HepG2 (cell line): Measurements from ENCODE around the gene OR2V2. TPM values are rescaled to one million over a fixed set of nuclear protein-coding genes. Genes with fewer than 3 reads are reported as not detected.

ENCODE experiments used
- ATAC-seq: fragments of 200-7000 bp; cut with Tn5 transposase; 3 replicates; pipeline ENCODE4 v1.9.1; 2020; ENCODE audit warnings: mild to moderate bottlenecking, moderate library complexity
- BruUV-seq: library from RNA; stranded (reverse); fragments of 400-500 nt; replicated peaks from 2 replicates; lab custom pipeline; 2021; lab: Mats Ljungman, UMichigan
- CTCF ChIA-PET: fragments of 300-600 bp; formaldehyde crosslinking; extraction: SDS; loops from one replicate; lab custom pipeline; 2021; ENCODE audit warnings: low total read pairs, inconsistent platforms, low intra/inter-chr PET ratio; lab: Yijun Ruan, JAX
- POLR2A ChIA-PET: fragments of 350-600 bp; sonication (Branson Sonifier 250); formaldehyde crosslinking; loops from one replicate; lab custom pipeline; 2020; ENCODE audit warnings: antibody characterized with exemption, inconsistent platforms; lab: Yijun Ruan, JAX
- DNase-seq: peaks from one replicate; pipeline ENCODE4 v3.0.0-alpha.2; 2015; ENCODE audit warnings: low spot score
- FAIRE-seq: peaks from 3 replicates; lab custom pipeline; 2011; peaks lifted over from hg19 to GRCh38; lab: Jason Lieb, UNC
- H2AFZ ChIP-seq: one replicate; pipeline ENCODE4 v1.6.1; 2011; ENCODE audit warnings: low read length, inconsistent platforms
- H3K27ac ChIP-seq: fragments of 300-600 bp; 3 replicates; pipeline ENCODE4 v1.8.0; 2011; ENCODE audit warnings: mixed run types, mild to moderate bottlenecking, mixed read lengths, low read length, inconsistent platforms; ENCODE audit not compliant: insufficient read depth; ENCODE audit errors: extremely low read length
- H3K27me3 ChIP-seq, 2 experiments: fragments of 200-600 bp in 1 of 2; 2 replicates in 1 of 2; 3 replicates in 1 of 2; pipeline versions ENCODE4 v1.6.0 to v1.8.0; 2011; ENCODE audit warnings: low read length in 2 of 2, mild to moderate bottlenecking in 2 of 2, moderate library complexity in 2 of 2, inconsistent platforms in 1 of 2; ENCODE audit not compliant: insufficient read depth in 2 of 2, control insufficient read depth in 1 of 2
- H3K36me3 ChIP-seq, 2 experiments: fragments of 200-600 bp in 1 of 2; replicated peaks in 1 of 2; 2 replicates in 1 of 2; 3 replicates in 1 of 2; pipeline versions ENCODE4 v1.5.1 to v1.8.0; 2011; ENCODE audit warnings: low read length in 2 of 2, inconsistent platforms in 1 of 2; ENCODE audit not compliant: insufficient read depth in 2 of 2, control insufficient read depth in 1 of 2
- H3K4me1 ChIP-seq: 2 replicates; pipeline ENCODE4 v1.5.1; 2012; ENCODE audit warnings: low read length, inconsistent platforms; ENCODE audit not compliant: insufficient read depth
- H3K4me2 ChIP-seq: 2 replicates; pipeline ENCODE4 v1.6.0; 2011; ENCODE audit warnings: low read depth, low read length, inconsistent platforms
- H3K4me3 ChIP-seq, 3 experiments: fragments of 200-600 bp in 1 of 3; sonication (generic), shearing (Covaris generic) in 1 of 3; replicated peaks in 1 of 3; 2 replicates each; pipeline ENCODE4 v1.5.1; 2011 to 2016; ENCODE audit warnings: low read length in 3 of 3, inconsistent platforms in 2 of 3, low read depth in 2 of 3, mild to moderate bottlenecking in 2 of 3, control low read depth in 1 of 3, mixed read lengths in 1 of 3; ENCODE audit not compliant: insufficient read depth in 1 of 3
- H3K79me2 ChIP-seq: one replicate; pipeline ENCODE4 v1.6.1; 2011; ENCODE audit warnings: low read length, inconsistent platforms; ENCODE audit not compliant: insufficient read depth
- H3K9ac ChIP-seq: 2 replicates; pipeline ENCODE4 v1.6.0; 2011; ENCODE audit warnings: mild to moderate bottlenecking, low read depth, low read length, inconsistent platforms; ENCODE audit not compliant: insufficient read depth
- H3K9me3 ChIP-seq: 2 replicates; pipeline ENCODE4 v1.5.1; 2012; ENCODE audit warnings: mild to moderate bottlenecking, low read length
- H4K20me1 ChIP-seq: 2 replicates; pipeline ENCODE4 v1.6.0; 2011; ENCODE audit warnings: inconsistent platforms, mild to moderate bottlenecking, low read length, moderate library complexity; ENCODE audit not compliant: insufficient read depth
- DMTF1 ChIP-seq: sonication (generic); formaldehyde crosslinking; IDR thresholded peaks from 2 replicates; pipeline ENCODE4 v1.4.0; 2020; ENCODE audit warnings: mild to moderate bottlenecking, missing genetic modification reagents
- PLSCR1 ChIP-seq: sonication (generic); formaldehyde crosslinking; IDR thresholded peaks from 2 replicates; pipeline ENCODE4 v1.5.0; 2020; ENCODE audit warnings: missing genetic modification reagents, mild to moderate bottlenecking, borderline replicate concordance
- ZNF30 ChIP-seq: sonication (generic); formaldehyde crosslinking; IDR thresholded peaks from 2 replicates; pipeline ENCODE4 v1.5.0; 2020; ENCODE audit warnings: mild to moderate bottlenecking, missing genetic modification reagents
- ZNF780A ChIP-seq: sonication (generic); formaldehyde crosslinking; IDR thresholded peaks from 2 replicates; pipeline ENCODE4 v1.8.0; 2022; ENCODE audit warnings: mild to moderate bottlenecking, missing genetic modification reagents, moderate library complexity
- ZNF839 ChIP-seq: sonication (generic); formaldehyde crosslinking; IDR thresholded peaks from 2 replicates; pipeline ENCODE4 v1.4.0; 2020; ENCODE audit warnings: missing genetic modification reagents, mild to moderate bottlenecking, borderline replicate concordance
- WGBS: methylation state at CpG from one replicate; pipeline ENCODE4 v1.1.6; 2017; ENCODE audit warnings: low lambda C conversion rate; 5-methylcytosine and 5-hydroxymethylcytosine counted together
- in situ Hi-C: cut with HindIII; loops from 2 replicates; pipeline ENCODE4 v1.10.0; 2017; ENCODE audit warnings: low pct_unique_long_range_greater_than_20kb; ENCODE audit not compliant: extremely low pct_ligation_motif_present
- intact Hi-C: fragments of 100-400 bp; cut with micrococcal nuclease; formaldehyde crosslinking; loops from one replicate; pipeline ENCODE4 v1.10.0; 2022; ENCODE audit not compliant: unreplicated experiment
- polyA plus RNA-seq, 8 experiments: library from polyadenylated mRNA; depleted of rRNA in 3 of 8; stranded (reverse) in 7 of 8; unstranded in 1 of 8; fragments of >200 nt; fragmentation: Illumina TruSeq in 4 of 8; extraction: Trizol in 4 of 8; gene quantifications; 2 replicates each; pipeline versions ENCODE4 v1.2.1 to v1.2.3, GENCODE V29; 2011 to 2016; ENCODE audit warnings: low read depth in 4 of 8, missing spikeins in 1 of 8, mixed read lengths in 1 of 8; ENCODE audit not compliant: insufficient read depth in 1 of 8
- total RNA-seq, 5 experiments: library from RNA; depleted of rRNA; stranded (reverse); fragments of >200 nt; fragmentation: Illumina TruSeq; extraction: Trizol; gene quantifications; 2 replicates each; pipeline ENCODE4 v1.2.3, GENCODE V29; 2016; ENCODE audit warnings: low read depth in 1 of 5
- TF ChIP-seq, protein P1 (sequence below), 2 experiments: sonication (generic) in 1 of 2; formaldehyde crosslinking in 1 of 2; IDR thresholded peaks; 2 replicates each; pipeline versions ENCODE4 v1.6.1 to v1.9.0; 2014 to 2022; ENCODE audit warnings: antibody characterized with exemption in 1 of 2, borderline replicate concordance in 1 of 2, inconsistent platforms in 1 of 2, low read depth in 1 of 2, missing genetic modification reagents in 1 of 2
- TF ChIP-seq, protein P2 (sequence below): sonication (generic); formaldehyde crosslinking; IDR thresholded peaks from 2 replicates; pipeline ENCODE4 v1.9.0; 2021; ENCODE audit warnings: missing genetic modification reagents, borderline replicate concordance

The OR2V2 gene
- total and polyA plus RNA-seq, 2 of the 13 experiments (the other 11 are each of a cell fraction or from before 2014, with no cell fraction given), result not detected

- TF ChIP-seq DMTF1 (CRISPR knock-in tag), result no peak
- no peak for TF ChIP-seq ZNF30
- no peak for TF ChIP-seq PLSCR1 (CRISPR knock-in tag)
- TF ChIP-seq, all 625 proteins: peak for 0
Observed at GRCh38 chr5:181124526-181124925, 22.9 kb upstream of the OR2V2 start (continued).

DNA sequence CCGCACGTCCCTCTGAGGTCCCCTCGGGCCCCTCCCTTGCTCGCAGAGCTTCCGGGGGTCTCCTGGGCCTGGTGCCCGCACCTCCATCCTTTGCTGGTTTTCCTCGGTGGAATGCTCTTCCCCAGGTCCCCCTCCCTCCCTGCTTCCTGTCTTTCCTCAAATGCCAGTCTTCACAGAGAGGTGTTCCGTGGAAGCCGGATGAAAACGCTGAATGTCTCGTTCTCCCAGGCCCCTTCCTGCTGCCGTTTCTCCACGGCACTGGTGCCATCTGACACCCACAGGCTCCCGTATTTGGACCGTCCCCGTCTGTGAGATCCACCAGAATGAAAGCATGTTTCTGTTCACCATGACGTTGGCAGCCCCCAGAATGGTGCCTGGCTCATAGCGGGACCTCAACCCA, 20.5 kb upstream of the OR2V2 start:
- Histone ChIP-seq H4K20me1 (no peaks in the 10 kb centered on the region), H3K4me3 (no peak overlapping the region), H3K4me2 (no peak overlapping the region), H3K27ac (no peak overlapping the region), H3K9me3 (no peaks in the 10 kb centered on the region), H3K4me1 (no peaks in the 10 kb centered on the region), H3K9ac (no peak overlapping the region), H3K79me2 (no peaks in the 10 kb centered on the region), H2AFZ (no peak overlapping the region), H3K36me3 (no peaks in the 10 kb centered on the region), H3K27me3 (peaks cover 13 to 62% of the 10 kb centered on the region in 2 experiments; a peak in 4 of 5 replicates)
- CTCF ChIA-PET, result no interaction called here
- no peak for ATAC-seq
- no peak for DNase-seq
- POLR2A ChIA-PET, result no interaction called here
- BruUV-seq, result no TSS peak
- intact Hi-C loops, result no loop called here
- FAIRE-seq, result no peak
- WGBS, result 31% methylated on average over 13 of the region's 18 CpGs
- in situ Hi-C loops, result no loop called here
- no peak for TF ChIP-seq ZNF839 (CRISPR knock-in tag)
- TF ChIP-seq ZNF780A (CRISPR knock-in tag), result no peak
- TF ChIP-seq, protein P1, sequence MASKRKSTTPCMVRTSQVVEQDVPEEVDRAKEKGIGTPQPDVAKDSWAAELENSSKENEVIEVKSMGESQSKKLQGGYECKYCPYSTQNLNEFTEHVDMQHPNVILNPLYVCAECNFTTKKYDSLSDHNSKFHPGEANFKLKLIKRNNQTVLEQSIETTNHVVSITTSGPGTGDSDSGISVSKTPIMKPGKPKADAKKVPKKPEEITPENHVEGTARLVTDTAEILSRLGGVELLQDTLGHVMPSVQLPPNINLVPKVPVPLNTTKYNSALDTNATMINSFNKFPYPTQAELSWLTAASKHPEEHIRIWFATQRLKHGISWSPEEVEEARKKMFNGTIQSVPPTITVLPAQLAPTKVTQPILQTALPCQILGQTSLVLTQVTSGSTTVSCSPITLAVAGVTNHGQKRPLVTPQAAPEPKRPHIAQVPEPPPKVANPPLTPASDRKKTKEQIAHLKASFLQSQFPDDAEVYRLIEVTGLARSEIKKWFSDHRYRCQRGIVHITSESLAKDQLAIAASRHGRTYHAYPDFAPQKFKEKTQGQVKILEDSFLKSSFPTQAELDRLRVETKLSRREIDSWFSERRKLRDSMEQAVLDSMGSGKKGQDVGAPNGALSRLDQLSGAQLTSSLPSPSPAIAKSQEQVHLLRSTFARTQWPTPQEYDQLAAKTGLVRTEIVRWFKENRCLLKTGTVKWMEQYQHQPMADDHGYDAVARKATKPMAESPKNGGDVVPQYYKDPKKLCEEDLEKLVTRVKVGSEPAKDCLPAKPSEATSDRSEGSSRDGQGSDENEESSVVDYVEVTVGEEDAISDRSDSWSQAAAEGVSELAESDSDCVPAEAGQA (IDR thresholded peaks at IDR 0.05; ENCODE audit: low read depth), result no peak
- TF ChIP-seq, protein P1 (CRISPR knock-in tag; IDR thresholded peaks at IDR 0.05; ENCODE audit: borderline replicate concordance), result no peak
- TF ChIP-seq, protein P2, sequence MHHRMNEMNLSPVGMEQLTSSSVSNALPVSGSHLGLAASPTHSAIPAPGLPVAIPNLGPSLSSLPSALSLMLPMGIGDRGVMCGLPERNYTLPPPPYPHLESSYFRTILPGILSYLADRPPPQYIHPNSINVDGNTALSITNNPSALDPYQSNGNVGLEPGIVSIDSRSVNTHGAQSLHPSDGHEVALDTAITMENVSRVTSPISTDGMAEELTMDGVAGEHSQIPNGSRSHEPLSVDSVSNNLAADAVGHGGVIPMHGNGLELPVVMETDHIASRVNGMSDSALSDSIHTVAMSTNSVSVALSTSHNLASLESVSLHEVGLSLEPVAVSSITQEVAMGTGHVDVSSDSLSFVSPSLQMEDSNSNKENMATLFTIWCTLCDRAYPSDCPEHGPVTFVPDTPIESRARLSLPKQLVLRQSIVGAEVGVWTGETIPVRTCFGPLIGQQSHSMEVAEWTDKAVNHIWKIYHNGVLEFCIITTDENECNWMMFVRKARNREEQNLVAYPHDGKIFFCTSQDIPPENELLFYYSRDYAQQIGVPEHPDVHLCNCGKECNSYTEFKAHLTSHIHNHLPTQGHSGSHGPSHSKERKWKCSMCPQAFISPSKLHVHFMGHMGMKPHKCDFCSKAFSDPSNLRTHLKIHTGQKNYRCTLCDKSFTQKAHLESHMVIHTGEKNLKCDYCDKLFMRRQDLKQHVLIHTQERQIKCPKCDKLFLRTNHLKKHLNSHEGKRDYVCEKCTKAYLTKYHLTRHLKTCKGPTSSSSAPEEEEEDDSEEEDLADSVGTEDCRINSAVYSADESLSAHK (CRISPR knock-in tag), result no peak
